GM18519 (cell line): Measurements from ENCODE around the gene DNASE1.
"Not testable (repeated sequence)": the region's sequence is repeated elsewhere in the genome, so short reads cannot be mapped to it uniquely, and the experiment has no call there.

Experiments used
- ATAC-seq: cut with Tn5 transposase; IDR thresholded peaks from one replicate; pipeline ENCODE4 v1.9.1; 2021; ENCODE audit warnings: mild to moderate bottlenecking, moderate library complexity; ENCODE audit not compliant: unreplicated experiment, low FRiP score

DNASE1 gene

DNA sequence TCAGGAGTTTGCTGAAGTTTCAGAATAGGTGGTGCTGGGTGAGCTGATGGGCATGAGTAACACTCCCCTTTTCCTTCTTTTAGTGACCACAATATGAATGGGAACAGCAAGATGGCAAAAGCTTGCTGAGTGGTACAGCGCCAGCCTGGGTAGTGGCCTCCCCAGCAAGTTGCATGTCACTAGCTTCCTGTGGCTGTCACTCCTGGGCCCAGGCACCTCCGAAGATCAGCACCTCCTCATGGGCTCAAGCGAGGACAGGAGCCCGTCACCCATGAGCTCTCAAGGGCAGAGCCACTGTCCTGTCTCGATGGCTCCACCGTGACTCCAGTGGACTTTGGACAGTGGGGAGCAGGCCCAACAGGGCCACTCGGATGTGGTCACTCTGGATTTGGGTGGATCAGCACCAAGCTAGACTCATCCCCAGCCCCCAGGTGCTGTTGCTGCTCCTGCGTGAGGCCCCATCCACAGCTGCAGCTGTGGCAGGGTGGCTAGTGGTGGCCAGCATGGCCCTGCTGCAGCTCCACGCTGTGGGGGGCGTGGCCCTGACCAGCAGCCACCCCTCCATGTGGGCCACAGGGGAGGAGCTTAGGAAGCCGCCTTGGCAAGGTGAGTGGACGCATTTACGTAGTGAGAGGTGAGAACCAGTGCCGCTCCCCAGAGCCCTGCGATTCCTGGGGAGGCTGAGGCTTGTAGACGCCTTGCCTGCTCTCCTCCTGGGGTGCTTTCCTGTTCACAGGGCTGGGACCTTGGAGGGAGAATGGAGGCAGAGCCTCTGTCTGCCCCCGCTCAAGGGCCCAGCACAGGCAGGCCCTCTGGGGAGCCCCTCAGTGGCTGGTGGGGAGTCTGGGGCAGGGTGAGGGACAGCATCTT, 13.6 kb upstream of the DNASE1 start:
- ATAC-seq: no peak

GRCh38 chr16:3641801-3642396, 12.6 kb upstream of the DNASE1 start:
- ATAC-seq: no peak

- ATAC-seq: no peak
These were observed 11.9 kb upstream of the DNASE1 start for GRCh38 chr16:3642397-3643094.

- no peak for ATAC-seq
These were observed 11.3 kb upstream of the DNASE1 start for GRCh38 chr16:3643095-3643730.

DNA sequence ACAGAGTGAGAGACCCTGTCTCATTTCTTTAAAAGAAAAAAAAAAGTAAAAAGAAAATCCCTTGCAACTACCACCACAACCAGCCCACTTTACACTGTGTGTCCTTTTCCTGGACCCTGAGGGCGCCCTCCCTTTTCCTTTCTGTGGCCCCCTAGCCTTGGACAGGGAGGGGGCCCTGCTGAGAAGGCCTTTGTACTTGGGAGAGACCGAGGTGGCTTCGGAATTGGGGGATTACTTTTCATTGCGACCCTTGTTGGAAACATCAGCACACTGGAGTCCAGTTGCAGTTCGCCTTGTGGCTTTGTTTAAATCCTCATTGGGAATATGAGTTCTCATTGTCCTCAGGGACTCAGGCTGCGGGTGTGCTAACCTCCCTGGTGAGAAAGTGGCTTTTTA, 9.4 kb upstream of the DNASE1 start:
- ATAC-seq: no peak

DNA sequence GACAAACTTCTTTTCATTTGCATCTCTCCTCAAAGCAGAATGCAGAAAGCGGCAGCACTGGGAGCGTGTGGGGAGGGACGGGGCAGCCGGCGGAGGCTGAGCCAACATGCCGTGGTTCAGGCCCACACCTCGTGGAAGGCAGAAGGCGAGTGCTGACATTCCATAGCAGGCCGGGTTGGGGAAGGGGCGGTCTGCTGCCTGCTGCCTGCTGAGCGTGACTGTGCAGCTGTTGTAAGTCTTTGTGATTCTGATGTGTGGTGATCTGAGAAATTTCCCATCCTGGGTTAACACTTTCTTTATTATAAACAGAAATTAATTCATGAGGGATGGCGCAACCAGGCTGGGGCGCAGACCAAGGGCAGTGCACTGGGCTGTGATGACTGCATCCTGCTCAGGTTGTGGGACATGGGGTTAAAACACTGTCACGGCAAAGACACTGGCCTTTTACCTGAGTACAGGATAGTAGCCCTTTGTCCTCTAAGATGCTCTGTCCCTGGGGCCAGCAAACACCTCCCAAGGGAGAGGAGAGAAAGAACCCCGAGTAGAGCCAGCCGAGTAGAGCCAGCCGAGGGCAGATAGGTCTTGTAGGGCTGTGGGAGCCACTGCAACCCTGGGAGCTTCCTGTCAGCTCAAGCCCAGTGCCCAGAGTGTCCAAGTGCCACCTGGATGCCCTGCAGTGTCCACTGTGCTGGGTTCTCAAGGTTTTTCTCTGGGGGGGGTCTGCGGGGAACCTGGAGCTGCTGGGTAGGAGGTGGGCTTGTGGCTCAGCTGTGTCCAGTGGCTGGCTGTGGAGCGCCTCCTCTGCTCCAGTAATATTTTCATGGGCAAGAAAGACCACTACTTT, 8.8 kb upstream of the DNASE1 start:
- ATAC-seq: no peak

DNA sequence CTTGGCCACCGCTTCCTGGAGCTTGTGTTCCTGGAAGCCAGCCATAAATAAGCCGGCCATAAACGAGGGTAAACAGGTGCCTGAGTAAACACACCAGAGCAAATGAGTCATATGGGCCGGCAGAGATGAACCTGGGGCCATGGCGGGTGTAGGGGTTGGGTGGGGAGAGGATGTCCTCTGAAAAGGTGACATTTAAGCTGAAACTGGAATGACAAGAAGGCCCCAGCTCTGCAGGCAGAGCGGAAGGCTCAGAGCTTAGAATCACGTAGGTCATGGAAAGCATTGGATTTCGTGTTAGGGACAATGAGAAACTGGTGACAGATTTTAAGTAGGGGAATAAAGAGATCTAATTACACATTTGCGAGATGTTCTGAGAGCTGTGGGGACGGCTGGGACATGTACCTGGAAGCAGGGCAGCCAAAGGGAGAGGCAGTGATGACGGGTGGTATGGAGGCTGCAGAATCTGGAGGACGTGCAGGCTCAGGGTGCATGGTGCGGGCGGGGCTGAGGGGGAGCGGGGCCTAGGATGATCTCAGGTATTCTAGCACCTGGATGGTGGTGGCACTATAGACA, 8.1 kb upstream of the DNASE1 start:
- no peak for ATAC-seq

- no peak for ATAC-seq
These were observed 3.7 kb upstream of the DNASE1 start for GRCh38 chr16:3650631-3651265.

- no peak for ATAC-seq
These were observed 2.8 kb upstream of the DNASE1 start for GRCh38 chr16:3651461-3652372.

DNA sequence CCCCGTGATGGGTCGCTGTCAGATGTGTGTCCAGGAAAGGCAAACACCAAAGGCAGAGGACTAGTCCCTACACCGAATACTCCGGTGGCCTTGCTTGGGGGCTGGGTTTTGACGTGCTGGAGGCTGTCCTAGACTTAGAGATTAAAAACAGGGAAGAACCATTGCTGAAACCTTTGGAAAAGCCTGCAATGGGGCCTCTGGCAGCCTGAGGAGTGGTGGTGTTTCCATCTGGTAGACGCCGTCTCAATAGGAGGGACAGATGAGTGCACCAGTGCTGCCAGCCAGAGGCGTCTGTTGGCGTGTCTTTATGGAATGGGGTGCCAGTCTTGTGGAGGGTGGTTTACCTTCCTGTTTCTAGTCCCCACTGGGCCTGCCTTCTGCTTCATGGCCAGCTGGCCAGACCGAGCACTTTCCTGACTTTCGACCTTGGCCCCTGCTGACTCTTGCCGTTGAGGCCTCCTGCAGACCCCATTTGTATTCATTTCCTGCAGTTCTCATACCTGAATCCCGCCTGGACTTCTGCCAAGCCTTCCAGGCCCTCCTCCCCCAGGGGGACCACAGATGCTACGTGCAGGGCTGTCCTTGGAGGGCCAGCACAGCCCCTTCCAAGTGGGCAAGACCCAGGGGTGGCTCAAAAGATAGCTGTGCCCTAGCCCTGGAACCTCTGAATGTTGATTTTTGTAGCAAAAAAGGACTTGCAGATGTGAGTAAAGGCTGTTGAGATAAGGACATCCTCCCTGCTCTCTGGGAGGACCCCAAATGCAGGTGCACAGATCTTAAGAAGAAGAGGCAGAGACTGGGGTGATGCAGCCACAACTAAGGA, 1.9 kb upstream of the DNASE1 start:
- no peak for ATAC-seq

- ATAC-seq: no peak
These were observed 522 bp downstream of the DNASE1 start for GRCh38 chr16:3655030-3655395.

DNA sequence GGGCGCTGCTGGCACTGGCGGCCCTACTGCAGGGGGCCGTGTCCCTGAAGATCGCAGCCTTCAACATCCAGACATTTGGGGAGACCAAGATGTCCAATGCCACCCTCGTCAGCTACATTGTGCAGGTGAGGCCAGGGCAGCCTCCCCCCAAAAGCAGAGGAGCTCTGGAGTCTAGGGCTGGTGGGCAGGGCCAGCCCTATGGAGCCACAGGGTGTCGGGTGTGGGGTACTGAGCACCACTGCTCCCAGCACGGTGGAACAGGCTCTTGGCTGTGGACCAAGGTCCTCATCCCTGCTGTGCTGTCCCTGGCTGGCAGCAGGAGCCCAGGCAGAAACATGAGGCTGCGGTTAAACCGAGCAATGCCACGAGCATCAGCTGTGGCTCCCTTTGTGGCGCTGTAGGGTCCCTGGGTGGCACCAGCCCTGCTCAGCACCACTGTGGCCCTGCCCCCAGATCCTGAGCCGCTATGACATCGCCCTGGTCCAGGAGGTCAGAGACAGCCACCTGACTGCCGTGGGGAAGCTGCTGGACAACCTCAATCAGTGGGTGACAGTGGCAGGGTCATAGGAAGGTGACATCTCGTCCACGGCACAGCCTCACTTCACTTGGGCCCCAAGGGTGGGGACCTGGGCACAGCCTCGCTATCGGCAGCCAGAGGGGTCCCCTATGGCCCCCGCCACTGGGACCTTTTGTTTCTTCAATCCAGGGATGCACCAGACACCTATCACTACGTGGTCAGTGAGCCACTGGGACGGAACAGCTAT, 1.1 kb downstream of the DNASE1 start:
- ATAC-seq: no peak

DNA sequence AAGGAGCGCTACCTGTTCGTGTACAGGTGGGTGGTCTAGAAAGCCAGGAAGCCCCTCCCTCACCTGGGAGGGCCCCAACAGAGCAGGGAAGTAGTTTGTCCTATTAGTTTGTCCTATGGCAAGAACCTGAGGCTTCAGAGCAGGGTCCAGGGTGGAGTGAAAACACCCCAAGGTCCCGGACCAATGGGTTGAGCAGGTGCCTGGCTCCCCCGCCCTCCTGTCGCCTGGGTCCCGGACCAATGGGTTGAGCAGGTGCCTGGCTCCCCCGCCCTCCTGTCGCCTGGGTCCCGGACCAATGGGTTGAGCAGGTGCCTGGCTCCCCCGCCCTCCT, 1.6 kb downstream of the DNASE1 start:
- not testable (repeated sequence) for ATAC-seq

- ATAC-seq: no peak
These were observed 2.3 kb downstream of the DNASE1 start for GRCh38 chr16:3656491-3657468.

- no peak for ATAC-seq
These were observed 4.8 kb downstream of the DNASE1 start for GRCh38 chr16:3659251-3659650.

GRCh38 chr16:3661311-3661710, 6.8 kb downstream of the DNASE1 start:
- ATAC-seq: no peak
